ELF-1 (cell line): Measurements from ENCODE around the gene PRDX2.
"Not testable (repeated sequence)": the region's sequence is repeated elsewhere in the genome, so short reads cannot be mapped to it uniquely, and the experiment has no call there.

Experiments used
- DNase-seq: peaks from one replicate; pipeline ENCODE4 v3.0.0-alpha.2; 2016; ENCODE audit warnings: low read depth, low spot score

Gene PRDX2

GRCh38 chr19:12801466-12802266, at the start of gene PRDX2, which contains the start of gene THSD8:
TSS of gene PRDX2 (minus strand) at chr19:12801800. CDS start at chr19:12801261, 539 bp downstream.
TSS of gene THSD8 (plus strand) at chr19:12802069. CDS start at chr19:12802072, 3 bp downstream.
- DNase-seq = peak; percentile 86

- DNase-seq = peak; percentile 96
Measured at GRCh38 chr19:12847159-12848139, 45.8 kb upstream of the PRDX2 start.

GRCh38 chr19:12846613-12847012, 45.0 kb upstream of the PRDX2 start:
- DNase-seq = not testable (repeated sequence)

GRCh38 chr19:12843999-12844732, 42.6 kb upstream of the PRDX2 start:
- DNase-seq = no peak

- no peak for DNase-seq
Measured at GRCh38 chr19:12843328-12843727, 41.7 kb upstream of the PRDX2 start.

GRCh38 chr19:12842511-12842910, 40.9 kb upstream of the PRDX2 start:
- no peak for DNase-seq

GRCh38 chr19:12841094-12841493, 39.5 kb upstream of the PRDX2 start:
- peak; percentile 96 for DNase-seq

GRCh38 chr19:12840091-12841079, 38.8 kb upstream of the PRDX2 start:
- DNase-seq = peak; percentile 98

GRCh38 chr19:12838886-12839756, 37.5 kb upstream of the PRDX2 start:
- DNase-seq = no peak

GRCh38 chr19:12838182-12838885, 36.7 kb upstream of the PRDX2 start, which contains the start of gene MAST1:
TSS of gene MAST1 (plus strand) at chr19:12838515. CDS start at chr19:12838573, 58 bp downstream.
- peak; percentile 49 for DNase-seq

GRCh38 chr19:12837225-12837624, 35.6 kb upstream of the PRDX2 start:
- no peak for DNase-seq

- DNase-seq = no peak
Measured at GRCh38 chr19:12836529-12836863, 34.9 kb upstream of the PRDX2 start.

GRCh38 chr19:12834976-12835757, 33.6 kb upstream of the PRDX2 start:
- DNase-seq = no peak

GRCh38 chr19:12834566-12834943, 33.0 kb upstream of the PRDX2 start, which contains the start of gene RTBDN:
TSS of gene RTBDN (minus strand) at chr19:12834579. CDS start at chr19:12829979, 4,600 bp downstream.
- peak; percentile 41 for DNase-seq

- peak; percentile 5 for DNase-seq
Measured at GRCh38 chr19:12833738-12834565, 32.4 kb upstream of the PRDX2 start.

- DNase-seq = no peak
Measured at GRCh38 chr19:12833418-12833737, 31.8 kb upstream of the PRDX2 start.

GRCh38 chr19:12828494-12828893, 26.9 kb upstream of the PRDX2 start:
- peak; percentile 56 for DNase-seq
